ENCODE data around the gene BIRC6.

- TF ChIP-seq POLR2A (IDR thresholded peaks at IDR 0.05), result no peak
- TF ChIP-seq CTCF (IDR thresholded peaks at IDR 0.05), result no peak
Observed at GRCh38 chr2:32591669-32592463, 235.0 kb downstream of the BIRC6 start.

Measured in adrenal gland (tissue), 5 donors.